Thoracic aorta (tissue), 2 donors: ENCODE measurements around the gene MFNG. TPM values are rescaled to one million over a fixed set of nuclear protein-coding genes. Genes with fewer than 3 reads are reported as not detected.

Source experiments
- ATAC-seq: fragments of 150-250 bp; one replicate; pipeline ENCODE4 v1.8.0; 2017; ENCODE audit warnings: low read depth; ENCODE audit not compliant: insufficient number of reproducible peaks, low FRiP score
- DNase-seq: peaks from one replicate; pipeline ENCODE4 v3.0.0-alpha.2; 2020; ENCODE audit warnings: low spot score
- H3K27ac ChIP-seq, 2 donors: fragments of 200-600 bp; sonication (generic); 1 replicate in 1 of 2; 2 replicates in 1 of 2; pipeline ENCODE4 v1.5.1; 2016; ENCODE audit warnings: mild to moderate bottlenecking in 2 of 2, moderate library complexity in 2 of 2
- H3K27me3 ChIP-seq: fragments of 200-600 bp; sonication (generic); replicated peaks from 2 replicates; pipeline ENCODE4 v1.6.0; 2016; ENCODE audit warnings: mild to moderate bottlenecking; ENCODE audit not compliant: insufficient read depth
- H3K36me3 ChIP-seq: fragments of 200-600 bp; sonication (generic); one replicate; pipeline ENCODE4 v1.5.1; 2016
- H3K4me1 ChIP-seq, 2 donors: fragments of 200-600 bp; sonication (generic); 1 replicate in 1 of 2; 2 replicates in 1 of 2; pipeline versions ENCODE4 v1.5.1 to v1.6.0; 2016; ENCODE audit warnings: low read depth in 2 of 2, mild to moderate bottlenecking in 1 of 2; ENCODE audit not compliant: control insufficient read depth in 1 of 2
- H3K4me3 ChIP-seq: fragments of 200-600 bp; sonication (generic); 2 replicates; pipeline ENCODE4 v1.5.1; 2016; ENCODE audit warnings: mild to moderate bottlenecking
- H3K9me3 ChIP-seq: fragments of 200-600 bp; sonication (generic); 2 replicates; pipeline ENCODE4 v1.5.1; 2016
- total RNA-seq, 2 donors: library from RNA; depleted of rRNA; stranded (reverse); fragments of >200 nt; gene quantifications; one replicate each; pipeline versions ENCODE4 v1.1.0 to v1.2.3, GENCODE V29; 2016
- TF ChIP-seq, protein P1 (sequence below): fragments of 200-600 bp; sonication (generic); IDR thresholded peaks from one replicate; pipeline ENCODE4 v1.5.1; 2019; ENCODE audit warnings: antibody characterized with exemption

The MFNG gene
- total RNA-seq, 2 donors from 2014 or later: 18.1 to 25.5 TPM

DNA sequence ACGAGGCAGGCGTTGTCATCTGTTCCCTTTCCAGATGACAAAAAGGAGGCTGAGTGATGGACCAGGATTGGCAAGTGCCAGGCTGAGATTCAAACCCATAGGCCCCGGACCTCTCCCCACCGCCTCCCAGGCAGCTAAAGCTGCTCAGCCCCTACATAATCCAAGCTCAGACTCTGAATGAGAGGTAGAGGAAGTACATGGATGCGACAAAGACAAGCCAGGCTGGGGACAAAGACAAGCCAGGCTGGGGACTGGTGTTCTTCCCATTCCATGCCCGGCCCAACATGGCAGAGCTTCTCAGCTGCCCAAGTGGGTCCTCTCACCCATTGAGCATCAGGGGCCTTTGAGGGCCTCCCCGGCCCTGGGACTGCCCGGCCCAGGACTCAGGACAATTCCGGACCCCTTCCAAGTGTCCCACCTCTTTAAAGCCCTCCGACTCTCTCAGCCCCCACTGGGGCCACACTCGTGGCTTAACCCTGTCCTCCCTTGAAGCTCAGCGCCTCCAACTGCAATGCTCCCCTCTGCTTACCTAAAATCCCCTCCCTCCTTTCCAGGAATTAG is 4.8 kb downstream of the MFNG start:
- H3K27me3 ChIP-seq: peaks cover 4% of the 10 kb centered on the region
- TF ChIP-seq, protein P1, sequence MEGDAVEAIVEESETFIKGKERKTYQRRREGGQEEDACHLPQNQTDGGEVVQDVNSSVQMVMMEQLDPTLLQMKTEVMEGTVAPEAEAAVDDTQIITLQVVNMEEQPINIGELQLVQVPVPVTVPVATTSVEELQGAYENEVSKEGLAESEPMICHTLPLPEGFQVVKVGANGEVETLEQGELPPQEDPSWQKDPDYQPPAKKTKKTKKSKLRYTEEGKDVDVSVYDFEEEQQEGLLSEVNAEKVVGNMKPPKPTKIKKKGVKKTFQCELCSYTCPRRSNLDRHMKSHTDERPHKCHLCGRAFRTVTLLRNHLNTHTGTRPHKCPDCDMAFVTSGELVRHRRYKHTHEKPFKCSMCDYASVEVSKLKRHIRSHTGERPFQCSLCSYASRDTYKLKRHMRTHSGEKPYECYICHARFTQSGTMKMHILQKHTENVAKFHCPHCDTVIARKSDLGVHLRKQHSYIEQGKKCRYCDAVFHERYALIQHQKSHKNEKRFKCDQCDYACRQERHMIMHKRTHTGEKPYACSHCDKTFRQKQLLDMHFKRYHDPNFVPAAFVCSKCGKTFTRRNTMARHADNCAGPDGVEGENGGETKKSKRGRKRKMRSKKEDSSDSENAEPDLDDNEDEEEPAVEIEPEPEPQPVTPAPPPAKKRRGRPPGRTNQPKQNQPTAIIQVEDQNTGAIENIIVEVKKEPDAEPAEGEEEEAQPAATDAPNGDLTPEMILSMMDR: no peak
- H3K9me3 ChIP-seq: no peaks in the 10 kb centered on the region
- H3K4me3 ChIP-seq: no peak overlapping the region
- no peaks in the 10 kb centered on the region for H3K36me3 ChIP-seq
- H3K4me1 ChIP-seq: peaks cover 8 to 21% of the 10 kb centered on the region in 2 donors
- no peak overlapping the region for H3K27ac ChIP-seq
- DNase-seq: no peak
- ATAC-seq: no peak

DNA sequence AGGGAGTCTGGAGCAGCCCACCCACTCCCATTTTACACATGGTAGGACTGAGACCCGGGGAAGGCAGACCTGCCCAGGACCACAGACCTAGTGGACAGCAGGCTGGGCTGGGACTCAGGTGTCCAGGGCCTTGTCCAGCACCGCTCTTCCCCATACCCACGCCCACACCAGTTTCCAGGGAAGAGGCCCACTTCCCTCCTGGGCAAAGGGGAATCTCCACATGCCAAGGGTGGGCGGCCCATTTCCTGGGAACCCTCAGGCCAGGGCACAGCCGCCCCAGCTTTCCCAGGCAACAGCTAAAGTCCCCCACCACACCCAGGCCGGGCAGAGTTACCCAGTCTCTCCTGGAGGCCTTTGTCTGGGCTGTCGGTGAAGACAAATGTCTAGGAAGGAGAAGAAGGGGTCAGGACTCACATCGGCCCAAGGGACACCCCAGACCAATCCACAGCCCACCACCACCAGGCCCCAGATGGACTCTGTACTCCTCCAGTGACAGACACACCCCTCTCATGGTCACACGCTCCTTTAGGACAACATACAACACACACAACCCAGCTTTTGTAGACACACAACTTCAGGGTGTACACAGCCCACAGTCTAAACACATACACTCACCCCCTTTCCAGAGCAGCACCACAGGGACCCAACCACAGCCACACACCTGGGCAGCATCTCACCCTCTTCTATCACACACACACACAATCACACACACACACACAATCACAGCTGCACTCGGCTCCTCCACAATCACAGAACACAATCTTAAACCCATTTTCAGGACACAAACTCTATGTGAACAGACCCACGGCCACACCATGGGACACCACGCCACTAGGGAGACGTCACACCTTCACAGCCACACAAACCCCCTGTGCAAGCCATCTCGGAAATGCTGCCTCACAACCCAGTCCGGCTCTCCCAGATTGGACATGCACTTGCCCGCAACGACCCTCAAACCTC is 5.5 kb downstream of the MFNG start:
- Histone ChIP-seq H3K4me3 (no peak overlapping the region), H3K4me1 (peaks cover 8 to 15% of the 10 kb centered on the region in 2 donors), H3K36me3 (no peaks in the 10 kb centered on the region), H3K9me3 (no peaks in the 10 kb centered on the region), H3K27me3 (peaks cover 4% of the 10 kb centered on the region), H3K27ac (no peak overlapping the region)
- DNase-seq (no peak), ATAC-seq (no peak)
- TF ChIP-seq, protein P1: no peak

DNA sequence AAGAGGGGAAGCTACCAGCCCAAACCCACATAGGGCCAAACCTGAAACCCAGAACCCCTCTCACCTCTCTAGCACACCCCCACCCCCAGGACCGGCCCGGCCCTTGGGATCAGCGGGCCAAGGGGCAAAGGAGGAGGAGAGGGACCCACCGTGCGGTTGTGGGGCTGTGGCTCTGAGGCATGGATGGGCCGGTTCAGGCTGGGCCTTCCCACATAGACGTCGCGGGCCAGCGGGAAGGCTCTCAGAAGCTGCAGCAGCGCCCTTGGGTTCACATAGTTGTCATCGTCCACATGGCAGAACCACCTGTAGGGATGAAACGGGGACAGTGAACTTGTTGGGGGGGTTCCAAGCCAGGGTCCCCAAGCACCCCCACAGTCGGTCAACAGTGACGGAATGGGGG is 7.0 kb downstream of the MFNG start:
- H3K27me3 ChIP-seq: peaks cover 4% of the 10 kb centered on the region
- H3K4me3 ChIP-seq: no peak overlapping the region
- no peak for DNase-seq
- TF ChIP-seq, protein P1: no peak
- no peaks in the 10 kb centered on the region for H3K36me3 ChIP-seq
- ATAC-seq: no peak
- H3K4me1 ChIP-seq: peaks cover 7 to 12% of the 10 kb centered on the region in 2 donors
- H3K27ac ChIP-seq: no peak overlapping the region
- no peaks in the 10 kb centered on the region for H3K9me3 ChIP-seq

DNA sequence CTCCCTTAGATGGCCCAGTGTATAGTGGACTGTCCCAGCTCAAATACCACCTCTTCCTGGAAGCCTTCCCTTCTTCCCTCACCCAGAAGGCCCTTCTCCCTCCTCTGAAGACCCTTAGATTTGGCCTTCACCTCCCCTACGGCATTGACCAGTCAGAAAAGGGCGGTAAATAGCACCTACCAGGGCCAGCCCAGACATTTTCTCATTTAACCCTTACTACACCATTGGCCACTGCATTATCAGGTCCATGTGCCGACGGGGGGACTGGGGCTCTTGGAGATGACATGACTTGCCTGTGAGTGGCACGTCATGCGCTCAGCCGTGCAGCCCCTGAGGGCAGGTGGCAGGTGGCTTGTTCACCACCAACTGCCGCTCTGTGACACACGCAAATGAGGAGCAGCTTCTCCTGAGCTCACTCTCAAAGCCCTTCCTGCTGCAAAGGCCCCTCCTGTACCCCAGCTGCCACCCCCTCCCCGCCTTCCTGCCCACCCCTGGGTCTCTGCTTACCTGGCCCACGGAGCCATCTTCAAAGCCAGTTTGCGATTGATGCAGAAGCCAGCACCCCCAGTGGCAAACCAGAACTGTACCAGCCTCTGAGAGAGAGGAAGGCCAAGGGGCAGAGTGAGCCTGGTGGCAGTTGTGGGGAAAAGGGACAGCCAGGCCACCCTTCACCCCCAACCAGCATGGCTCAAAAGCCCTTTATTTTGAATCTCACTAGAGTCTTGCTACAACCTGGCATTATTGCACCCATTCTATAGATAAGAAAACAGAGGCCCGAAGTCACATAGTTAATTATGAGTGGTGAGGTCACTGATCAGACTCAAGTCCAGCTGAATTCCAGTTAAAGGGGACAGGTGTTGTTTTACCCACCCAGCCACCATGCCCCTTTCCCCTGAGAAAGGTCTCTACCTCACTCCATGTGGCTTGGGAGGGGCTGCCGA is 9.5 kb downstream of the MFNG start:
- no peaks in the 10 kb centered on the region for H3K36me3 ChIP-seq
- H3K4me1 ChIP-seq: no peaks in the 10 kb centered on the region
- DNase-seq (no peak), ATAC-seq (no peak)
- H3K9me3 ChIP-seq: no peaks in the 10 kb centered on the region
- H3K27me3 ChIP-seq: peaks cover 4% of the 10 kb centered on the region
- no peak overlapping the region for H3K27ac ChIP-seq
- TF ChIP-seq, protein P1: no peak
- no peak overlapping the region for H3K4me3 ChIP-seq
